H1 (cell line): ENCODE measurements around the gene MAP2K7. TPM values are rescaled to one million over a fixed set of nuclear protein-coding genes. Genes with fewer than 3 reads are reported as not detected.

Source experiments
- CTCF ChIA-PET: fragments of 300-600 bp; sonication (Branson Sonifier 250); formaldehyde crosslinking; loops from one replicate; lab custom pipeline; 2021; ENCODE audit not compliant: partially characterized antibody; lab: Charles Lee
- POLR2A ChIA-PET: fragments of 300-600 bp; sonication (Branson Sonifier 250); formaldehyde crosslinking; loops from one replicate; lab custom pipeline; 2021; ENCODE audit warnings: inconsistent platforms; ENCODE audit not compliant: partially characterized antibody; lab: Charles Lee
- DNase-seq, 2 experiments: peaks; one replicate each; pipeline versions ENCODE4 v3.0.0 to v3.0.0-alpha.2; 2010 to 2022; ENCODE audit warnings: low spot score in 2 of 2, low read depth in 1 of 2, mixed read lengths in 1 of 2
- FAIRE-seq: peaks from 2 replicates; lab custom pipeline; 2011; peaks lifted over from hg19 to GRCh38; lab: Jason Lieb, UNC
- H2AFZ ChIP-seq: 2 replicates; pipeline ENCODE4 v1.8.1; 2012; ENCODE audit warnings: low read length, inconsistent platforms
- H2AK5ac ChIP-seq: 2 replicates; pipeline ENCODE4 v1.6.1; 2013; ENCODE audit warnings: low read depth, low read length
- H2BK120ac ChIP-seq: replicated peaks from 2 replicates; pipeline ENCODE3; 2013; ENCODE audit warnings: low read depth, low read length, inconsistent platforms
- H2BK12ac ChIP-seq: 2 replicates; pipeline ENCODE4 v1.6.1; 2013; ENCODE audit warnings: low read depth, low read length
- H2BK15ac ChIP-seq: 2 replicates; pipeline ENCODE4 v1.6.1; 2013; ENCODE audit warnings: low read length
- H2BK20ac ChIP-seq: 2 replicates; pipeline ENCODE4 v1.6.1; 2013; ENCODE audit warnings: low read length
- H2BK5ac ChIP-seq: 2 replicates; pipeline ENCODE4 v1.6.1; 2013; ENCODE audit warnings: low read depth, low read length
- H3K14ac ChIP-seq: 2 replicates; pipeline ENCODE4 v1.6.1; 2013; ENCODE audit warnings: inconsistent platforms; ENCODE audit not compliant: insufficient read length
- H3K18ac ChIP-seq: 2 replicates; pipeline ENCODE4 v1.6.1; 2013; ENCODE audit warnings: low read length; ENCODE audit errors: extremely low read depth
- H3K23ac ChIP-seq: 2 replicates; pipeline ENCODE4 v1.6.1; 2013; ENCODE audit warnings: inconsistent platforms; ENCODE audit not compliant: insufficient read length
- H3K23me2 ChIP-seq: 2 replicates; pipeline ENCODE4 v1.6.1; 2013; ENCODE audit warnings: low read depth, low read length
- H3K27ac ChIP-seq: 2 replicates; pipeline ENCODE4 v1.6.1; 2011; ENCODE audit warnings: low read depth, low read length, inconsistent platforms
- H3K27me3 ChIP-seq, 4 experiments: replicated peaks in 1 of 4; 1 replicate in 1 of 4; 2 replicates in 3 of 4; pipeline versions ENCODE4 v1.6.1 to v1.8.1; 2011 to 2013; ENCODE audit warnings: low read length in 3 of 4, mild to moderate bottlenecking in 3 of 4, inconsistent platforms in 2 of 4, mixed read lengths in 2 of 4, moderate library complexity in 1 of 4; ENCODE audit not compliant: control insufficient read depth in 3 of 4, insufficient read depth in 3 of 4; ENCODE audit errors: extremely low read depth in 1 of 4
- H3K36me3 ChIP-seq, 4 experiments: 2 replicates each; pipeline versions ENCODE4 v1.6.1 to v1.8.1; 2011 to 2013; ENCODE audit warnings: mild to moderate bottlenecking in 4 of 4, low read length in 3 of 4, moderate library complexity in 2 of 4, control low read depth in 1 of 4, inconsistent platforms in 1 of 4; ENCODE audit not compliant: insufficient read depth in 4 of 4, control insufficient read depth in 2 of 4
- H3K4ac ChIP-seq: replicated peaks from 2 replicates; pipeline ENCODE3; 2013; ENCODE audit warnings: low read length, low read depth, mixed read lengths, inconsistent platforms; ENCODE audit not compliant: insufficient read length
- H3K4me1 ChIP-seq, 4 experiments: replicated peaks in 1 of 4; 1 replicate in 1 of 4; 2 replicates in 3 of 4; pipeline versions ENCODE4 v1.6.1 to v1.8.1; 2011 to 2013; ENCODE audit warnings: low read length in 3 of 4, inconsistent platforms in 2 of 4, mixed read lengths in 1 of 4; ENCODE audit not compliant: insufficient read depth in 4 of 4, control insufficient read depth in 3 of 4
- H3K4me2 ChIP-seq, 2 experiments: 2 replicates each; pipeline versions ENCODE4 v1.6.1 to v1.8.1; 2011 to 2013; ENCODE audit warnings: low read depth in 2 of 2, low read length in 2 of 2, control low read depth in 1 of 2, inconsistent platforms in 1 of 2, mild to moderate bottlenecking in 1 of 2; ENCODE audit not compliant: insufficient read depth in 1 of 2
- H3K4me3 ChIP-seq, 4 experiments: fragments of 200-600, 300-600 bp in 1 of 4; sonication (generic), shearing (Covaris generic), sonication (Bioruptor Twin) in 1 of 4; 2 replicates each; pipeline versions ENCODE4 v1.5.1 to v1.8.1; 2011 to 2016; ENCODE audit warnings: low read length in 4 of 4, low read depth in 3 of 4, control low read depth in 2 of 4, inconsistent platforms in 2 of 4, mild to moderate bottlenecking in 2 of 4, mixed read lengths in 1 of 4, moderate library complexity in 1 of 4; ENCODE audit not compliant: insufficient read depth in 2 of 4; ENCODE audit errors: extremely low read depth in 1 of 4
- H3K56ac ChIP-seq: replicated peaks from 2 replicates; pipeline ENCODE3; 2013; ENCODE audit warnings: low read depth, mild to moderate bottlenecking, mixed read lengths, low read length, inconsistent platforms; ENCODE audit not compliant: insufficient read length
- H3K79me1 ChIP-seq: 2 replicates; pipeline ENCODE4 v1.6.1; 2013; ENCODE audit warnings: low read depth, low read length, control low read depth
- H3K79me2 ChIP-seq, 2 experiments: 2 replicates each; pipeline versions ENCODE4 v1.6.1 to v1.8.1; 2012 to 2013; ENCODE audit warnings: low read length in 2 of 2, mild to moderate bottlenecking in 2 of 2, inconsistent platforms in 1 of 2; ENCODE audit not compliant: insufficient read depth in 2 of 2, control insufficient read depth in 1 of 2
- H3K9ac ChIP-seq, 4 experiments: replicated peaks in 1 of 4; 1 replicate in 1 of 4; 2 replicates in 3 of 4; pipeline versions ENCODE4 v1.6.1 to v1.8.1; 2011 to 2013; ENCODE audit warnings: low read depth in 3 of 4, low read length in 3 of 4, control low read depth in 2 of 4, mild to moderate bottlenecking in 2 of 4, moderate library complexity in 2 of 4, inconsistent platforms in 1 of 4; ENCODE audit errors: extremely low read depth in 1 of 4
- H3K9me3 ChIP-seq, 2 experiments: 2 replicates each; pipeline versions ENCODE4 v1.6.1 to v1.8.1; 2012 to 2013; ENCODE audit warnings: mild to moderate bottlenecking in 2 of 2, moderate library complexity in 2 of 2, control low read depth in 1 of 2, inconsistent platforms in 1 of 2, low read depth in 1 of 2, low read length in 1 of 2, mixed read lengths in 1 of 2; ENCODE audit not compliant: insufficient read depth in 2 of 2
- H4K20me1 ChIP-seq, 2 experiments: replicated peaks in 1 of 2; 2 replicates each; pipeline versions ENCODE3 to v1.8.1; 2011 to 2013; ENCODE audit warnings: inconsistent platforms in 2 of 2, low read length in 2 of 2, mild to moderate bottlenecking in 1 of 2; ENCODE audit not compliant: insufficient read depth in 2 of 2, control insufficient read depth in 1 of 2
- H4K5ac ChIP-seq: 2 replicates; pipeline ENCODE4 v1.6.1; 2013; ENCODE audit warnings: low read length, low read depth, mixed read lengths, inconsistent platforms; ENCODE audit not compliant: insufficient read length
- H4K8ac ChIP-seq: 2 replicates; pipeline ENCODE4 v1.8.0; 2013; ENCODE audit warnings: mild to moderate bottlenecking, moderate library complexity, low read length, inconsistent platforms; ENCODE audit not compliant: insufficient read depth; ENCODE audit errors: extremely low read depth
- H4K91ac ChIP-seq: replicated peaks from 2 replicates; pipeline ENCODE3; 2013; ENCODE audit warnings: low read length, mixed read lengths, inconsistent platforms; ENCODE audit not compliant: insufficient read length
- ATF3 ChIP-seq: IDR thresholded peaks from 2 replicates; pipeline ENCODE4 v1.6.1; 2011; ENCODE audit warnings: low read depth, mild to moderate bottlenecking, low read length; ENCODE audit not compliant: insufficient read depth
- BACH1 ChIP-seq: IDR thresholded peaks from 2 replicates; pipeline ENCODE4 v1.6.1; 2012; ENCODE audit warnings: low read length, improper control_type of control experiment
- CREB1 ChIP-seq: IDR thresholded peaks from 2 replicates; pipeline ENCODE4 v1.6.1; 2012; ENCODE audit warnings: inconsistent platforms
- CTCF ChIP-seq, 3 experiments: IDR thresholded peaks; 1 replicate in 2 of 3; 2 replicates in 1 of 3; pipeline versions ENCODE4 v1.5.1 to v1.6.1; 2011; ENCODE audit warnings: low read length in 3 of 3, mild to moderate bottlenecking in 3 of 3, inconsistent platforms in 2 of 3, low read depth in 1 of 3, moderate library complexity in 1 of 3; ENCODE audit not compliant: insufficient read depth in 1 of 3; ENCODE audit errors: control extremely low read depth in 1 of 3
- EZH2 ChIP-seq: fragments of 200-600 bp; sonication (generic); IDR thresholded peaks from 2 replicates; pipeline ENCODE4 v1.7.1; 2012; ENCODE audit warnings: low read depth, mild to moderate bottlenecking, moderate library complexity, low read length, inconsistent platforms; ENCODE audit not compliant: severe bottlenecking
- GABPA ChIP-seq: IDR thresholded peaks from 2 replicates; pipeline ENCODE4 v1.6.1; 2011; ENCODE audit warnings: mild to moderate bottlenecking, low read length, moderate library complexity, borderline replicate concordance; ENCODE audit not compliant: insufficient read depth
- POLR2A ChIP-seq, 2 experiments: IDR thresholded peaks; 1 replicate in 1 of 2; 2 replicates in 1 of 2; pipeline ENCODE4 v1.6.1; 2011; ENCODE audit warnings: low read depth in 2 of 2, low read length in 2 of 2, mild to moderate bottlenecking in 2 of 2; ENCODE audit errors: control extremely low read depth in 1 of 2
- TBP ChIP-seq: IDR thresholded peaks from 2 replicates; pipeline ENCODE4 v1.6.1; 2011; ENCODE audit warnings: low read depth, low read length, improper control_type of control experiment
- WGBS, 2 experiments: shearing (Covaris generic) in 1 of 2; methylation state at CpG; one replicate each; pipeline versions ENCODE4 v1.1.6 to v1.1.7; 2013 to 2015; ENCODE audit warnings: low lambda C conversion rate in 2 of 2, mixed read lengths in 2 of 2, inconsistent platforms in 1 of 2, low coverage in 1 of 2, missing lambda C conversion rate in 1 of 2; ENCODE audit not compliant: insufficient replicate concordance in 2 of 2, insufficient coverage in 1 of 2, insufficient read length in 1 of 2; ENCODE audit errors: extremely low coverage in 1 of 2, missing lambda C conversion rate in 1 of 2; 5-methylcytosine and 5-hydroxymethylcytosine counted together
- polyA plus RNA-seq, 7 experiments: library from polyadenylated mRNA; depleted of rRNA in 3 of 7; stranded (reverse) in 5 of 7; unstranded in 2 of 7; fragments of >200 nt in 5 of 7; fragments of 200-250 nt in 2 of 7; gene quantifications; 1 replicate in 5 of 7; 2 replicates in 1 of 7; 4 replicates in 1 of 7; pipeline versions ENCODE4 v1.2.1 to v1.2.3, GENCODE V29; 2011 to 2013; ENCODE audit warnings: missing spikeins in 2 of 7, mixed read lengths in 2 of 7
- total RNA-seq: library from RNA; stranded (reverse); fragmentation: NEBNext Ultra II Directional; extraction: Animal tissue kit (Norgen Biotek cat#: 25700); gene quantifications from 2 replicates; pipeline ENCODE4 v1.2.1, GENCODE V29; 2021

MAP2K7 gene
- total and polyA plus RNA-seq, 2 of the 8 experiments (the other 6 are each of a cell fraction or from before 2014, with no cell fraction given) = 8.9 to 38.3 TPM

- H3K4me2 ChIP-seq = peak overlapping the region; percentile 74 to 76
- peak overlapping the region; percentile 80; the same call in 1 of the 2 replicates for H2BK12ac ChIP-seq
- no peaks in the 10 kb centered on the region for H3K27me3 ChIP-seq
- H4K8ac ChIP-seq = peak overlapping the region; percentile 99
- H2BK20ac ChIP-seq = no peak overlapping the region
- H3K36me3 ChIP-seq = peaks cover 2 to 29% (median 12%) of the 10 kb centered on the region in 4 experiments
- H3K79me2 ChIP-seq = peaks cover 5 to 28% of the 10 kb centered on the region in 2 experiments; a peak in 3 of 4 replicates
- TF ChIP-seq GABPA (no peak), CTCF (IDR thresholded peaks at IDR 0.05; ENCODE audit: control extremely low read depth in 1 of 3, insufficient read depth in 1 of 3, low read depth in 1 of 3, low read length in 3 of 3) (no peak), EZH2 (no peak), CREB1 (no peak), POLR2A (IDR thresholded peaks at IDR 0.05; ENCODE audit: control extremely low read depth in 1 of 2, low read depth in 2 of 2, low read length in 2 of 2) (no peak), TBP (no peak), ATF3 (no peak), BACH1 (no peak)
- DNase-seq (no peak), FAIRE-seq (no peak)
- H4K5ac ChIP-seq = peak overlapping the region; percentile 77
- ChIA-PET CTCF (interaction anchor here (0.9 to 3.8 kb wide), 19 partner anchors 8 to 376 kb away, joined by 3 to 36 read pairs (median 5); no protein-coding TSS in a partner anchor), POLR2A (interaction anchor here (0.6 to 13.5 kb wide), 31 partner anchors 10 to 571 kb away, joined by 3 to 205 read pairs (median 5); partner anchors contain the start of genes CTXN1, ELAVL1, SNAPC2 and ZNF414)
- H2AFZ ChIP-seq = no peak overlapping the region
- H3K14ac ChIP-seq = no peak overlapping the region
- peak overlapping the region; percentile 77 for H2BK5ac ChIP-seq
- H3K9me3 ChIP-seq = no peaks in the 10 kb centered on the region
- no peak overlapping the region for H2BK15ac ChIP-seq
- H3K9ac ChIP-seq = peak overlapping the region; percentile 88 to 97 (median 94)
- WGBS, 2 experiments = 8% methylated on average over 23 of the region's 33 CpGs; no CpG with 5 or more reads in 1 of the 2 experiments
- H3K18ac ChIP-seq = peak overlapping the region; percentile 81
- peak overlapping the region; percentile 48 for H4K91ac ChIP-seq
- H3K4ac ChIP-seq = peak overlapping the region; percentile 39
- peaks cover 0 to 3% of the 10 kb centered on the region in 2 experiments for H4K20me1 ChIP-seq
- H3K23ac ChIP-seq = no peak overlapping the region
- H3K79me1 ChIP-seq = peaks cover 8% of the 10 kb centered on the region
- H3K27ac ChIP-seq = peak overlapping the region; percentile 94
- H3K4me1 ChIP-seq = peaks cover 0 to 3% (median 0%) of the 10 kb centered on the region in 4 experiments; a peak in 1 of 7 replicates
- H3K4me3 ChIP-seq = peak overlapping the region; percentile 90 to 99 (median 97)
- H3K56ac ChIP-seq = peak overlapping the region; percentile 62
- peaks cover 3% of the 10 kb centered on the region; the same call in 1 of the 2 replicates for H3K23me2 ChIP-seq
- H2AK5ac ChIP-seq = peak overlapping the region; percentile 66; the same call in 1 of the 2 replicates
- no peak overlapping the region for H2BK120ac ChIP-seq
Observed at GRCh38 chr19:7942981-7943443, 39.3 kb downstream of the MAP2K7 start.
